Neural crest cell (in vitro differentiated cells): ENCODE data around the gene NT5C1A. TPM values are rescaled to one million over a fixed set of nuclear protein-coding genes. Genes with fewer than 3 reads are reported as not detected.
A peak's percentile ranks its signal among the peaks of the same experiment; 100 is the strongest.

ENCODE experiments used
- DNase-seq: peaks from one replicate; pipeline ENCODE4 v3.0.0; 2021; ENCODE audit warnings: low read depth, mixed read lengths, low spot score
- H3K27ac Mint-ChIP-seq: one replicate; pipeline ENCODE4 v1.8.0; 2021; ENCODE audit warnings: mild to moderate bottlenecking, mixed read lengths; ENCODE audit not compliant: unreplicated experiment
- H3K27me3 Mint-ChIP-seq: 2 replicates; pipeline ENCODE4 v1.8.0; 2021; ENCODE audit warnings: low read depth, mild to moderate bottlenecking, mixed read lengths
- H3K36me3 Mint-ChIP-seq: 2 replicates; pipeline ENCODE4 v1.8.0; 2021; ENCODE audit warnings: low read depth, mild to moderate bottlenecking, mixed read lengths
- H3K4me1 Mint-ChIP-seq: 2 replicates; pipeline ENCODE4 v1.8.0; 2021; ENCODE audit warnings: mixed read lengths
- H3K4me3 Mint-ChIP-seq: one replicate; pipeline ENCODE4 v1.8.0; 2021; ENCODE audit warnings: mild to moderate bottlenecking, mixed read lengths
- H3K9me3 Mint-ChIP-seq: 2 replicates; pipeline ENCODE4 v1.8.0; 2021; ENCODE audit warnings: mixed read lengths
- total RNA-seq: library from RNA; stranded (reverse); gene quantifications from 2 replicates; pipeline ENCODE4 v1.2.1, GENCODE V29; 2021
- TF ChIP-seq, protein P1 (sequence below): fragments of 200-600 bp; sonication (generic); conservative IDR thresholded peaks from 2 replicates; pipeline ENCODE4 v1.5.0; 2021; ENCODE audit warnings: antibody characterized with exemption, mild to moderate bottlenecking

NT5C1A gene
- total RNA-seq, 1 donor from 2014 or later: not detected

DNA sequence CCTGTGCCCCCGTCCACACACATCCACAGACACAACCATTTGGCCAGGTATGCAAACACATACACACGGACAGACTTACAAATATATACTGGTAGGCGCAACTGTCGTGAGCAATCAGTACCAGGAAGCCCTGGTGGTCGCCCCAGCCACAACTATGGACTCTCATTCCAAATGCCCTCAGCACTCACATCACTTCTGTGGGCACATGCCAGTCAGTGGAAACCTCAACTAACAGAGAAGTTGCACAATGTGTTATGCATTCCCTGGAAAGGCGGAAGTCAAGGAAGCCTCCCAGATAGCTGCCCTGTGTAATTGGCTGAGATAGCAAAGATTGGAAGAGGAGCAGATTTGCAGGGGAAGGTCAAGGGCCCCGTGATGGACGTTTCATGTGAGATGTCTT is 31.0 kb downstream of the NT5C1A start:
- Mint-ChIP-seq H3K27ac (no peak overlapping the region), H3K4me1 (peaks cover 38% of the 10 kb centered on the region), H3K27me3 (peaks cover 35% of the 10 kb centered on the region), H3K4me3 (no peak overlapping the region), H3K9me3 (no peaks in the 10 kb centered on the region), H3K36me3 (no peaks in the 10 kb centered on the region)
- DNase-seq: no peak
- TF ChIP-seq, protein P1, sequence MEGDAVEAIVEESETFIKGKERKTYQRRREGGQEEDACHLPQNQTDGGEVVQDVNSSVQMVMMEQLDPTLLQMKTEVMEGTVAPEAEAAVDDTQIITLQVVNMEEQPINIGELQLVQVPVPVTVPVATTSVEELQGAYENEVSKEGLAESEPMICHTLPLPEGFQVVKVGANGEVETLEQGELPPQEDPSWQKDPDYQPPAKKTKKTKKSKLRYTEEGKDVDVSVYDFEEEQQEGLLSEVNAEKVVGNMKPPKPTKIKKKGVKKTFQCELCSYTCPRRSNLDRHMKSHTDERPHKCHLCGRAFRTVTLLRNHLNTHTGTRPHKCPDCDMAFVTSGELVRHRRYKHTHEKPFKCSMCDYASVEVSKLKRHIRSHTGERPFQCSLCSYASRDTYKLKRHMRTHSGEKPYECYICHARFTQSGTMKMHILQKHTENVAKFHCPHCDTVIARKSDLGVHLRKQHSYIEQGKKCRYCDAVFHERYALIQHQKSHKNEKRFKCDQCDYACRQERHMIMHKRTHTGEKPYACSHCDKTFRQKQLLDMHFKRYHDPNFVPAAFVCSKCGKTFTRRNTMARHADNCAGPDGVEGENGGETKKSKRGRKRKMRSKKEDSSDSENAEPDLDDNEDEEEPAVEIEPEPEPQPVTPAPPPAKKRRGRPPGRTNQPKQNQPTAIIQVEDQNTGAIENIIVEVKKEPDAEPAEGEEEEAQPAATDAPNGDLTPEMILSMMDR: no peak

DNA sequence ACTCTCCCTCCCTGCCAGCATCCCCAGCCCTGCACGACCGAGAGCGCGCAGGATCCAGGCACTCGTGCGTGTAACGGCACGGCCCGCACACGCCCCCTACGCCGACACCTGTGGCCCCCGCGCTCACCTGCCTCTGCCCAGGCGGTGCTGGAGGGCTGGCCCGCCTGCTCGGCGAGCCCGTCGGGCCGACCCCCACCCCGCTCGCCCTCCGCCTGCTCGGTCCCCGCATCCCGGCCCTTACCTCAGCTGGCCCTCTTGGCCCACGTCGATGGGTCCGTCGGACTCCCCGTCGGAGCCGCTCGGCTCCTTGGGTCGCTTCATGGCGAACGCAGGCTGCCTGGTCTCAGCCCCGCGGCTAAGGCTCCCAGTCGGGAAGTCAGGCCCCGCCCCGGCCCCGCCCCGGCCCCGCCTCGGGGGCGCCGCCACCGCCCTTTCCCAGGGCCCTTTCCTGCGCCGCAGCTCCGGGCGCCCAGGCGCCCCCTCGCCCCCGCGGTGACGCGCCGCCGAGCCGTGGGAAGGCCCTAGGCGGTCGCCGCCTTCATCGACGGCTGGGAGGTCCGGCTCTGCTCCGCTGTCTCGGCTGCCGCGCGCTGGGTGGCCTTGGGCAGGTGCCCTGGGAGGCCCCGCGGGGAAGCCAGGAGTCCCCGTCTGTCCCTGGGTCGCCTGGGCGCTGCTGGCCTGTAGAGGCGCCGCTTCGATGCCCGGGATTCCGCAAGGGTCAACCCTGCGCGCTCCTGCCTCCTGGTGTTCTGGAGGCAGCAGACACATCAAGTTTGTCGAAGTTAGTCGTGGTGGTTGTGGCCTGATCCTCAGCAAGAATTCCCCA is 32.4 kb downstream of the NT5C1A start, which contains the start of gene HEYL:
Gene HEYL (minus strand): TSS at position 339 of the 826 bp plus-strand sequence. CDS start 18 bp downstream, at position 321.
- DNase-seq: peak; percentile 52
- TF ChIP-seq, protein P1: peak; percentile 55
- Mint-ChIP-seq H3K36me3 (no peaks in the 10 kb centered on the region), H3K27me3 (peaks cover 36% of the 10 kb centered on the region), H3K27ac (no peak within 1 kb of the TSS), H3K4me1 (peaks cover 44% of the 10 kb centered on the region), H3K4me3 (peak within 1 kb of the TSS; percentile 90), H3K9me3 (no peaks in the 10 kb centered on the region)

DNA sequence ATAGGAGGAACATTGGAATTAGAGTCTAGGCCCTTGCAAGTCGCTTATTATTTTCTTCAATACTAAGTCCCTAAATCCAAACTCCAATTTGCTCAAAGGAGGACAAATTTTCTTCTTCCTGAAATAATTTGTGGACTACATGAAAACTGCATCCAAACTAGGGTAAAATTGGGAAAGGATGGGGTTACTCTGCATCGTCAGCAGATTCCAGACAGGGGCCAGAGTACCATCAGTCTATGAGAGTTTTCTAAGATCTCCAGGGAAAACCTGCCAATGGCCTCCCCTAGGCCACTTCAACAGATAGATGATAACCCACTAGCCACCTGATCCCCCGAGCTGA is 33.0 kb downstream of the NT5C1A start:
- no peaks in the 10 kb centered on the region for H3K36me3 Mint-ChIP-seq
- H3K4me1 Mint-ChIP-seq: peaks cover 45% of the 10 kb centered on the region
- H3K4me3 Mint-ChIP-seq: peak overlapping the region; percentile 47
- no peak overlapping the region for H3K27ac Mint-ChIP-seq
- DNase-seq: no peak
- TF ChIP-seq, protein P1: no peak
- no peaks in the 10 kb centered on the region for H3K9me3 Mint-ChIP-seq
- H3K27me3 Mint-ChIP-seq: peaks cover 39% of the 10 kb centered on the region

DNA sequence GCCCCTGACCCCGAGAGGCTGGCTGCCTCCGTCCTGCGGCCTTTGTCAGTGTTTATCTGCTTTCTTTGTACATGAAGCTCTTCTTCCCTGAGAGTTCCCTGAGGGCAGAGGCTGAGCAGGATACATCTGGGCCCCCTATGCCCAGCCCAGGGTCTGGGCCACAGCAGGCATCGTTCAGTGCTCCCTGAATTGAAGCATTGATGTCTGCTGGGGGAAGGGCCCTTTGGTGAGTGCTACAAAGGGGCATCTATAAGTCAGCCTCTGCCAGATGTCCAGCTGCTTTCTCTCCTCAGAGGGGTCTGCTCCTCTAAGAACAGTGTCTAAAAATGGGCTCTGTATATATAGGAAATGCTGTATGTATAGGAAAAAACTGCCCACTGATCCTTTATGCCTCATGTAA is 34.5 kb downstream of the NT5C1A start:
- TF ChIP-seq, protein P1: no peak
- Mint-ChIP-seq H3K4me3 (peak overlapping the region; percentile 90), H3K36me3 (no peaks in the 10 kb centered on the region), H3K4me1 (peaks cover 54% of the 10 kb centered on the region), H3K9me3 (no peaks in the 10 kb centered on the region), H3K27ac (no peak overlapping the region), H3K27me3 (peaks cover 47% of the 10 kb centered on the region)
- DNase-seq: peak; percentile 43

DNA sequence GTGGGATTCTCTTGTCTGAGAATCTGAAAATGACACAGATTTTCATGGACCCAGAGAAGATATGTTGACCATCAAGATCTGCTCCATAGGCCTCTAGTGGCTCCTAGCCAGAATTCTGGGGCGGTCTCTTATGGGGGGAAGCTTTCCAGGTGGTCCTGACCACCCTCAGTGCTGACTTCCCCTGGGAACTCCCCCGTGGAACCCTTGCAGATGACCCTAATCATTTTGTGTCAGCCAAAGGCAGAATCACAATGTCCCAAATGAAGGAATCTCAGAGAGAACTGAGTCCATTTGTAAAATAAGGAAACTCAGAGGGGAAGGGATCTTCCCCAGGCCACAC is 36.1 kb downstream of the NT5C1A start:
- Mint-ChIP-seq H3K27me3 (peaks cover 43% of the 10 kb centered on the region), H3K4me1 (peaks cover 60% of the 10 kb centered on the region), H3K9me3 (no peaks in the 10 kb centered on the region), H3K36me3 (no peaks in the 10 kb centered on the region), H3K27ac (no peak overlapping the region), H3K4me3 (no peak overlapping the region)
- TF ChIP-seq, protein P1: no peak
- no peak for DNase-seq
